Measurements from ENCODE around the gene MAP3K6. TPM values are rescaled to one million over a fixed set of nuclear protein-coding genes. Genes with fewer than 3 reads are reported as not detected.

Gene MAP3K6
- total and polyA plus RNA-seq, 11 donors, result 21.1 to 77.0 (median 47.5) TPM

DNA sequence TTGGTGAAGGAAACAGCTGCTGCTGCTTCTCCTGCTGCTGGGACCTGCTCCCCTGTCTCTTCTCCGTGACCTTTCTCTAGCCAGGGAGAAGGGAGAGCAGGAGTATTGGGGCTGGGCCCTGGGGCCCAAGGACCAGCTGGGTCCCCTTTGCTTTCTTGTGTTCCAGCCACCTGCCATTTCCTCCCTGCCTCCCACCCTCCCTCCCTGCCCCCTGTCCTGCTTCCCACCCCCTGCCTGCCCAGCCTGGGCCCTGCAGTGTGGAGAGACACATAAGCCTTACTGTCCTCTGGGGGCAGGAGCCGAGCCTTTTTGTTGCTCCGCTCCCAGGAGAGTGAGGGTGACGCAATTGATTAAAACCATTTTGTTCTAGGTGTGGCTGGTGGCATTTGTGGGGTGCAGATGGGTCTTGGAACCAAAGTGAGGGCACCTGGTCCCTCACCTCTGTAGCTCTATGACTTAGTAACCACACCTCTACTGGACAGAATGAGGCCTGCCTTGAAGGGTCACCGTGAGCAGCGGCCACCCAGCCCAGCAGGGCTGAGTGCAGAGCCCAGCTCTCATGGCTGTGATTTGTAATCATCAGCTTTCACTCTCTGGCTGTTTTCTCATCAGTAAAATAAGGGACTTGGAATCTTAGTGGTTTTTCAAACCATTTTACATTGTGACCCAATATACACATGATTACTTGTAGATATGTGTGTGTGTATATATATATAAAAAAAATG lies 58.7 kb downstream of the MAP3K6 start:
- H3K9me3 ChIP-seq, result no peaks in the 10 kb centered on the region
- intact Hi-C loops (cut with DNase I), result loop anchor here in 3 of 10 donors (5.0 to 10.0 kb wide), 3 partner anchors 34 to 357 kb away; partner anchors contain the start of gene SYTL1 (in 1 of the 3)
- peaks cover 0 to 58% (median 36%) of the 10 kb centered on the region in 9 donors for H3K36me3 ChIP-seq
- no peak for DNase-seq
- no peaks in the 10 kb centered on the region for H3K27me3 ChIP-seq
- H3K4me1 ChIP-seq, result no peaks in the 10 kb centered on the region
- TF ChIP-seq CTCF (IDR thresholded peaks at IDR 0.05) (no peak), POLR2A (IDR thresholded peaks at IDR 0.05) (no peak)
- WGBS, 4 donors, result 83 to 96% (median 86%) methylated on average over 6 of the region's 6 CpGs
- no peak for ATAC-seq
- H3K27ac ChIP-seq, result no peak overlapping the region
- no peak overlapping the region for H3K4me3 ChIP-seq

GRCh38 chr1:27306892-27307761 lies 59.6 kb downstream of the MAP3K6 start:
- Histone ChIP-seq H3K9me3 (no peaks in the 10 kb centered on the region), H3K36me3 (peaks cover 0 to 67% (median 42%) of the 10 kb centered on the region in 9 donors), H3K4me3 (no peak overlapping the region), H3K27ac (no peak overlapping the region), H3K4me1 (no peaks in the 10 kb centered on the region), H3K27me3 (no peaks in the 10 kb centered on the region)
- DNase-seq (no peak), ATAC-seq (peak in 1 of 4 donors; percentile 14)
- intact Hi-C loops (cut with DNase I), result loop anchor here in 3 of 10 donors (5.0 to 10.0 kb wide), 3 partner anchors 35 to 358 kb away; partner anchors contain the start of gene SYTL1 (in 1 of the 3)
- 85 to 93% (median 87%) methylated on average over 10 to 11 of the region's 11 CpGs for WGBS, 4 donors
- TF ChIP-seq CTCF (IDR thresholded peaks at IDR 0.05) (no peak), POLR2A (IDR thresholded peaks at IDR 0.05) (no peak)

DNA sequence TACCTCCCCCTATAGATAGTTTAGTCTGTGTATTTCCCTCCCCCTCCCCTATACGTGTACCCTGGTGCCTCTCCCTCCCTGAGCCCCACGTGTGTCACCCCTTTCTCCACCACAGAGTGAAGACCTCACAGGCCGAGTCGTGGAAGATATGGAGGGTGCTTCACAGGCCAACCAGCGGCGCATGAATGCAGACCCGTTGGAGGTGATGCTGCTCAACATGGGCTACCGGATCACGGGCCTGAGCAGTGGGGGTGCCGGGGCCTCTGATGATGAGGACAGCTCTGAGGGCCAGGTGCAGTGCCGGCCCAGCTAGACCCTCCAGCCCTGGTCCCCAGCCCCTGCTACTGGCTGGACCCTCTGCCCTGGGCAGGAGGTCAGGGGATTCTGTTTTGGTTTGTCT lies 60.7 kb downstream of the MAP3K6 start:
- Histone ChIP-seq H3K4me3 (no peak overlapping the region), H3K27ac (no peak overlapping the region), H3K36me3 (peaks cover 0 to 71% (median 51%) of the 10 kb centered on the region in 9 donors), H3K9me3 (no peaks in the 10 kb centered on the region), H3K27me3 (no peaks in the 10 kb centered on the region), H3K4me1 (peaks cover 0 to 6% (median 3%) of the 10 kb centered on the region in 12 donors)
- no peak for TF ChIP-seq POLR2A (IDR thresholded peaks at IDR 0.05)
- no peak for TF ChIP-seq CTCF (IDR thresholded peaks at IDR 0.05)
- DNase-seq (no peak), ATAC-seq (no peak)
- intact Hi-C loops (cut with DNase I), result loop anchor here in 3 of 10 donors (5.0 to 10.0 kb wide), 3 partner anchors 36 to 359 kb away; partner anchors contain the start of gene SYTL1 (in 1 of the 3)
- 87 to 91% (median 89%) methylated on average over 11 of the region's 11 CpGs for WGBS, 4 donors

Other genes with a start within 250 kb of the MAP3K6 start
- gene SLC9A1, start 211.8 kb downstream of the MAP3K6 start, total RNA-seq, result 10 to 100 TPM; 11.4 to 44.9 (median 25.3) TPM
- 10 to 100 TPM in 1 of 2 donors, 1 to 10 TPM in 1; 9.4 to 15.1 TPM for gene SLC9A1, start 211.8 kb downstream of the MAP3K6 start, polyA plus RNA-seq
- 10 to 100 TPM; 54.7 to 94.5 (median 60.3) TPM for gene WDTC1, start 132.3 kb downstream of the MAP3K6 start, total RNA-seq
- 10 to 100 TPM; 30.8 to 53.8 TPM for gene WDTC1, start 132.3 kb downstream of the MAP3K6 start, polyA plus RNA-seq
- gene TMEM222, start 44.8 kb downstream of the MAP3K6 start, total RNA-seq, result 10 to 100 TPM; 18.1 to 32.5 (median 25.9) TPM
- 10 to 100 TPM; 28.9 to 49.3 TPM for gene TMEM222, start 44.8 kb downstream of the MAP3K6 start, polyA plus RNA-seq
- gene SYTL1, start 24.9 kb downstream of the MAP3K6 start, total RNA-seq, result 1 to 10 TPM in 2 of 9 donors, under 1 TPM in 6, not detected in 1; 0.23 to 6.0 (median 0.46) TPM
- gene SYTL1, start 24.9 kb downstream of the MAP3K6 start, polyA plus RNA-seq, result 1 to 10 TPM in 1 of 2 donors, under 1 TPM in 1; 0.57 to 1.2 TPM
- gene FCN3, start 7.9 kb upstream of the MAP3K6 start, total RNA-seq, result 100 to 1,000 TPM in 1 of 9 donors, 10 to 100 TPM in 5, 1 to 10 TPM in 3; 2.4 to 112 (median 31.9) TPM
- gene FCN3, start 7.9 kb upstream of the MAP3K6 start, polyA plus RNA-seq, result 100 to 1,000 TPM in 1 of 2 donors, 10 to 100 TPM in 1; 60.8 to 141 TPM
- gene CD164L2, start 16.4 kb upstream of the MAP3K6 start, total RNA-seq, result not detected
- gene CD164L2, start 16.4 kb upstream of the MAP3K6 start, polyA plus RNA-seq, result not detected
- gene GPR3, start 25.7 kb upstream of the MAP3K6 start, total RNA-seq, result 1 to 10 TPM in 2 of 9 donors, under 1 TPM in 6, not detected in 1; 0.28 to 2.4 (median 0.53) TPM
- gene GPR3, start 25.7 kb upstream of the MAP3K6 start, polyA plus RNA-seq, result 1 to 10 TPM in 1 of 2 donors, under 1 TPM in 1; 0.11 to 3.7 TPM
- 100 to 1,000 TPM in 1 of 9 donors, 10 to 100 TPM in 8; 27.5 to 103 (median 47.9) TPM for gene WASF2, start 123.2 kb upstream of the MAP3K6 start, total RNA-seq
- gene WASF2, start 123.2 kb upstream of the MAP3K6 start, polyA plus RNA-seq, result 10 to 100 TPM; 14.2 to 52.0 TPM
- 10 to 100 TPM; 29.2 to 50.2 (median 42.1) TPM for gene AHDC1, start 237.2 kb upstream of the MAP3K6 start, total RNA-seq
- 10 to 100 TPM; 25.8 to 48.4 TPM for gene AHDC1, start 237.2 kb upstream of the MAP3K6 start, polyA plus RNA-seq